Measurements from ENCODE around the gene SLC38A4. TPM values are rescaled to one million over a fixed set of nuclear protein-coding genes. Genes with fewer than 3 reads are reported as not detected.

Gene SLC38A4
- total RNA-seq, 4 donors from 2014 or later = 1.0 to 2.3 (median 1.6) TPM

DNA sequence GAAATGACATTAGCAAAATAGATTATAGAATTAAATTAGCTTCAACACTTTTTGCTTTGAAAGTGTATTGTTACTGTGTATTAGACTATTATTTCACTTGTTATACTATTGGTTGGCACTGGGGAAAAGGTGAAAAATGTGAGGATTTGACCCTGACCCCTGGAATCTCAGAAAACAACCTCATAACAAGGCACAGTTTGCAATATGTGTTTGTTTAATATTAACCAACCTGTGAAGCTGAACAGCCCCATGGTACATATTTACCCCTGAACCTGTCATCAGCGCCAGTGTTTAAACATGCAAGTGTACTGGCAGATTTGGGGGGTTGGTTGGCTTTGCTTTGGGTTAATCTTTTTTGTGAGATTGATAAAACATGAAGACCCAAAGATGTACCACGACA is 11.7 kb downstream of the SLC38A4 start:
- TF ChIP-seq EP300 (IDR thresholded peaks at IDR 0.05) (no peak), POLR2A (IDR thresholded peaks at IDR 0.05) (no peak), POLR2AphosphoS5 (IDR thresholded peaks at IDR 0.05) (no peak)
- TF ChIP-seq, protein P1, sequence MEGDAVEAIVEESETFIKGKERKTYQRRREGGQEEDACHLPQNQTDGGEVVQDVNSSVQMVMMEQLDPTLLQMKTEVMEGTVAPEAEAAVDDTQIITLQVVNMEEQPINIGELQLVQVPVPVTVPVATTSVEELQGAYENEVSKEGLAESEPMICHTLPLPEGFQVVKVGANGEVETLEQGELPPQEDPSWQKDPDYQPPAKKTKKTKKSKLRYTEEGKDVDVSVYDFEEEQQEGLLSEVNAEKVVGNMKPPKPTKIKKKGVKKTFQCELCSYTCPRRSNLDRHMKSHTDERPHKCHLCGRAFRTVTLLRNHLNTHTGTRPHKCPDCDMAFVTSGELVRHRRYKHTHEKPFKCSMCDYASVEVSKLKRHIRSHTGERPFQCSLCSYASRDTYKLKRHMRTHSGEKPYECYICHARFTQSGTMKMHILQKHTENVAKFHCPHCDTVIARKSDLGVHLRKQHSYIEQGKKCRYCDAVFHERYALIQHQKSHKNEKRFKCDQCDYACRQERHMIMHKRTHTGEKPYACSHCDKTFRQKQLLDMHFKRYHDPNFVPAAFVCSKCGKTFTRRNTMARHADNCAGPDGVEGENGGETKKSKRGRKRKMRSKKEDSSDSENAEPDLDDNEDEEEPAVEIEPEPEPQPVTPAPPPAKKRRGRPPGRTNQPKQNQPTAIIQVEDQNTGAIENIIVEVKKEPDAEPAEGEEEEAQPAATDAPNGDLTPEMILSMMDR (IDR thresholded peaks at IDR 0.05) = no peak
- Histone ChIP-seq H3K27ac (no peak overlapping the region), H3K4me3 (no peak overlapping the region), H3K9me3 (no peaks in the 10 kb centered on the region), H3K4me1 (no peaks in the 10 kb centered on the region), H3K36me3 (no peaks in the 10 kb centered on the region), H3K27me3 (no peaks in the 10 kb centered on the region)
- no peak for DNase-seq (ENCODE audit: low spot score in 2 of 2)
- 77% methylated on average over 2 of the region's 2 CpGs for WGBS

DNA sequence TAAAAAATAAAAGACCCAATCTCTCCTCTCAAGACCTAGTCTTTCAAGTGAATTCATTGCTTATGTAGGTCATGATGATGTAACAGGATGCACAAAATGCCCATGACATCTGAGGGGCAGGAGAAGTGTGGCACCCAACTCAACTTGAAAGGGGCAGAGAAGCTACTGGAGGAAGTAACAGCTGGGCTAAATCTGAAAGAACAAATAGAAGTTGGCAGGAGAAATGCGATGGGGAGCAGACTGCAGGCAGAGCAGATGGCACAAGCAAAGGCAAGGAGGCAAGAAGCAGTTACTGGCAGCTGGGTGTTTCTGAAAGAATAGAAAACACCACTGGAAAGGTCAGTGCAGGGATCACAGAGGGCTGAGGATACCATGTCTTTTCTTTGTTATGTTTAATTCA is 14.6 kb downstream of the SLC38A4 start:
- H3K27ac ChIP-seq = no peak overlapping the region
- DNase-seq (ENCODE audit: low spot score in 2 of 2) = no peak
- WGBS = 81% methylated on average over 1 of the region's 1 CpG
- no peak for TF ChIP-seq POLR2AphosphoS5 (IDR thresholded peaks at IDR 0.05)
- TF ChIP-seq EP300 (IDR thresholded peaks at IDR 0.05) = no peak
- no peak for TF ChIP-seq POLR2A (IDR thresholded peaks at IDR 0.05)
- TF ChIP-seq, protein P1 (IDR thresholded peaks at IDR 0.05) = no peak
- H3K27me3 ChIP-seq = no peaks in the 10 kb centered on the region
- no peaks in the 10 kb centered on the region for H3K36me3 ChIP-seq
- H3K4me3 ChIP-seq = no peak overlapping the region
- no peaks in the 10 kb centered on the region for H3K9me3 ChIP-seq
- H3K4me1 ChIP-seq = no peaks in the 10 kb centered on the region

DNA sequence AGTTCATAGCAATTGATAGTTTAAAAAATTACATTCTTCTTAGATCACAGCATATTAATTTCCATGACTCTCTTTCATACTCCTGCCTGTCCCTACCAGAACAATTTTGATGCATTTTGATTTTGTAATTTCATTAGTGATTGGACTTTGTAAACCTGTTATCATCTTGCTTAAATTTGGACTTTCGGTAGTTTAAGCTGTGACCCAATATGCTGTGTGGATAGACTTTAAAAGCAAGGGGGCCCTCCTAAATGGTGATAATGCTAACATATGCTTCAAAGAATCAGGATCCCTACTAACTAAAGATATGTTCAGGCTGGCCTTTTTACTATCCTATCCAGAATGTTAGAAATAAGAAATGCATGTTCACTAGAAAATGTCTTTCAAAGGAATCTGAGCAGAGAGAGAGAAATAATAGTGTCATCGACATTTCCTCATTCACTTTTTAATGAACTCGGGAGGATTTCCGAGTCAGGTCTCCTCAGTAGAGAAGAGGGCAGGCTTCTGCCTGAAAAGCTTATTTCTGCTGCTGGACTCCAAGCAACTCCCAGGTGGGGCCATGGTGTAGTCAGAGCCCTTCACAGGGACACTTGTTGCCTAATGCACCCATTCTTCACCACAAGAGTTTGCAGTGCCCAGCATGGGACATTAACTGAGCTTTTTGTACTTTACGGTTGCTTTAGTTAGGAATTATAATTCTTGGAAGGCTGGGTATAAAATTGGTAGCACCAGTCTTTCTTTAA is 16.7 kb downstream of the SLC38A4 start:
- Histone ChIP-seq H3K36me3 (no peaks in the 10 kb centered on the region), H3K27ac (no peak overlapping the region), H3K4me3 (no peak overlapping the region), H3K9me3 (no peaks in the 10 kb centered on the region), H3K4me1 (no peaks in the 10 kb centered on the region), H3K27me3 (no peaks in the 10 kb centered on the region)
- WGBS = 69% methylated on average over 5 of the region's 5 CpGs
- no peak for DNase-seq (ENCODE audit: low spot score in 2 of 2)
- no peak for TF ChIP-seq POLR2A (IDR thresholded peaks at IDR 0.05)
- TF ChIP-seq, protein P1 (IDR thresholded peaks at IDR 0.05) = no peak
- TF ChIP-seq EP300 (IDR thresholded peaks at IDR 0.05) = no peak
- no peak for TF ChIP-seq POLR2AphosphoS5 (IDR thresholded peaks at IDR 0.05)

DNA sequence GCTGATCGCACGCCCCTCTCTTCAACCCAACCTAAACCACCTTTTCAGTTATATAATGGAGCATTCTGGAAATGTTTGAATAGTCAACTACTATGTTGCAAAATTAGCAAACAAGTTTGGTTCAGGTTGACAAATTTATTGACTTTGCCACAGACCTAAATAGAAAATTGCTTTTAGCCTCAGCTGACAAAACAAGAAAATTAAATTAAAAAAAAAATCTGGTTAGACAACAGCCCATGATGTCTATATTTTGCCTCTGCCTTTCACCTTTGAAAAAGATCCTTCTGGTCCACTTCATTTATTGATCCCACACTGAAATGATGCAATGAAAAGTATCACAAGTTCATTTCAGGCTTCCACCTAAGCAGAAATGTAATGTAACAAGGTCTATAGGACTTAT is 17.5 kb downstream of the SLC38A4 start:
- no peaks in the 10 kb centered on the region for H3K27me3 ChIP-seq
- 93% methylated on average over 2 of the region's 2 CpGs for WGBS

DNA sequence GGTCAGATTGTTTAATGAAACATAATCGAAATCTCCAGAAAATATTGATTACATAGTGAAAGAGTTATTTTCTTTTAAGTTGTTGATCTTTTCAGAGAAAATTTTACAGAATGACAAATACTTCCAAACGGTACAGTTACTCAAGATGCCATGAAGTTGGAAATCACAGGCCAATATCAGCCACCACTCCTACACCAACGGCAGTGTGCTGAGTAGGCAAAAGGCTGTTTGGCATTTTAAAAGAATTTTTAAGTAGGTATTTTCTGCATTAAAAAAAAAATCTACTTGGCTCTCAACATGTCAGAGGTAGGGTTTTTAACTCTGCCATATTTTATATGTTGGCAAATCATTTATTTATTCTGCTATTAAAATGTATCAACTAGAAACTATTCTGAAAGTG is 21.7 kb downstream of the SLC38A4 start:
- 60% methylated on average over 3 of the region's 3 CpGs for WGBS
- Histone ChIP-seq H3K4me1 (no peaks in the 10 kb centered on the region), H3K27me3 (no peaks in the 10 kb centered on the region), H3K36me3 (no peaks in the 10 kb centered on the region), H3K4me3 (no peak overlapping the region), H3K9me3 (no peaks in the 10 kb centered on the region), H3K27ac (no peak overlapping the region)
- no peak for DNase-seq (ENCODE audit: low spot score in 2 of 2)
- TF ChIP-seq EP300 (IDR thresholded peaks at IDR 0.05) = no peak
- TF ChIP-seq, protein P1 (IDR thresholded peaks at IDR 0.05) = no peak
- TF ChIP-seq POLR2AphosphoS5 (IDR thresholded peaks at IDR 0.05) = no peak
- TF ChIP-seq POLR2A (IDR thresholded peaks at IDR 0.05) = no peak

More for the DNA sequence above, 17.5 kb downstream of the SLC38A4 start:
- TF ChIP-seq POLR2A (IDR thresholded peaks at IDR 0.05) (no peak), EP300 (IDR thresholded peaks at IDR 0.05) (no peak), POLR2AphosphoS5 (IDR thresholded peaks at IDR 0.05) (no peak)
- no peak for DNase-seq (ENCODE audit: low spot score in 2 of 2)
- Histone ChIP-seq H3K27ac (no peak overlapping the region), H3K4me1 (no peaks in the 10 kb centered on the region), H3K9me3 (no peaks in the 10 kb centered on the region), H3K36me3 (no peaks in the 10 kb centered on the region), H3K4me3 (no peak overlapping the region)
